Upper lobe of left lung (tissue), 4 donors: ENCODE data around the gene RIN1.

Experiments
- CTCF ChIP-seq, 6 experiments: fragments of 450-650 bp in 4 of 6; fragments of 200-600 bp in 2 of 6; sonication (generic) in 2 of 6; IDR thresholded peaks; one replicate each; pipeline ENCODE4 v1.5.1; 2016 to 2019; ENCODE audit warnings: antibody characterized with exemption in 6 of 6
- POLR2AphosphoS5 ChIP-seq, 2 donors: sonication (generic); formaldehyde crosslinking; IDR thresholded peaks; one replicate each; pipeline ENCODE4 v1.5.1; 2017; ENCODE audit warnings: antibody characterized with exemption in 2 of 2

GRCh38 chr11:66363805-66364535 is 27.7 kb upstream of the RIN1 start:
- TF ChIP-seq POLR2AphosphoS5 (IDR thresholded peaks at IDR 0.05): no peak
- peak in 5 of 6 experiments; percentile 24 to 56 (median 49) for TF ChIP-seq CTCF (IDR thresholded peaks at IDR 0.05)
